Right renal cortex interstitium (tissue), 3 donors: ENCODE results near the gene ARHGAP1. TPM values are rescaled to one million over a fixed set of nuclear protein-coding genes. Genes with fewer than 3 reads are reported as not detected.

Experiments
- DNase-seq, 3 donors: peaks; one replicate each; pipeline ENCODE4 v3.0.0-alpha.2; 2013; ENCODE audit warnings: low read depth in 3 of 3, low spot score in 2 of 3
- polyA plus RNA-seq, 3 donors: library from polyadenylated mRNA; unstranded; fragments of 120-200 nt; gene quantifications; one replicate each; pipeline ENCODE4 v1.2.1, GENCODE V29; 2013; ENCODE audit not compliant: insufficient read length in 3 of 3

The ARHGAP1 gene
- polyA plus RNA-seq, 3 donors = 45.1 to 49.5 (median 46.0) TPM

- DNase-seq = no peak
Measured at GRCh38 chr11:46643986-46644385, 56.4 kb downstream of the ARHGAP1 start.

GRCh38 chr11:46643531-46643930, 56.9 kb downstream of the ARHGAP1 start:
- DNase-seq = no peak

GRCh38 chr11:46642627-46643335, 57.6 kb downstream of the ARHGAP1 start:
- DNase-seq = no peak

GRCh38 chr11:46641639-46642038, 58.8 kb downstream of the ARHGAP1 start:
- DNase-seq = no peak

GRCh38 chr11:46640036-46640788, 60.2 kb downstream of the ARHGAP1 start:
- no peak for DNase-seq

- DNase-seq = no peak
Measured at GRCh38 chr11:46639197-46639839, 61.1 kb downstream of the ARHGAP1 start.

GRCh38 chr11:46637546-46637945, 62.9 kb downstream of the ARHGAP1 start:
- DNase-seq = no peak

- DNase-seq = no peak
Measured at GRCh38 chr11:46635557-46636139, 64.8 kb downstream of the ARHGAP1 start.

- no peak for DNase-seq
Measured at GRCh38 chr11:46633291-46634217, 66.9 kb downstream of the ARHGAP1 start.

GRCh38 chr11:46632502-46632901, 67.9 kb downstream of the ARHGAP1 start:
- no peak for DNase-seq

- no peak for DNase-seq
Measured at GRCh38 chr11:46631676-46632075, 68.7 kb downstream of the ARHGAP1 start.

- no peak for DNase-seq
Measured at GRCh38 chr11:46630237-46630636, 70.2 kb downstream of the ARHGAP1 start.

- no peak for DNase-seq
Measured at GRCh38 chr11:46628961-46629360, 71.5 kb downstream of the ARHGAP1 start.

Other genes starting within 250 kb of the ARHGAP1 start
- 10 to 100 TPM; 25.2 to 26.9 (median 25.3) TPM for gene AMBRA1, start 106.6 kb downstream of the ARHGAP1 start, polyA plus RNA-seq
- 1 to 10 TPM; 4.6 to 5.0 (median 4.8) TPM for gene HARBI1, start 83.4 kb downstream of the ARHGAP1 start, polyA plus RNA-seq
- gene ATG13, start 83.1 kb downstream of the ARHGAP1 start, polyA plus RNA-seq = 10 to 100 TPM; 47.0 to 66.6 (median 65.2) TPM
- gene ZNF408, start 412 bp upstream of the ARHGAP1 start, polyA plus RNA-seq = 1 to 10 TPM; 7.9 to 8.4 (median 8.3) TPM
- under 1 TPM; 0.21 to 0.35 (median 0.25) TPM for gene F2, start 18.6 kb upstream of the ARHGAP1 start, polyA plus RNA-seq
- gene CKAP5, start 145.7 kb upstream of the ARHGAP1 start, polyA plus RNA-seq = 100 to 1,000 TPM in 2 of 3 donors, 10 to 100 TPM in 1; 95.4 to 116 (median 113) TPM
- gene LRP4, start 217.9 kb upstream of the ARHGAP1 start, polyA plus RNA-seq = 10 to 100 TPM; 26.4 to 29.5 (median 28.6) TPM
- 10 to 100 TPM; 56.8 to 58.1 (median 57.1) TPM for gene CSTPP1, start 236.1 kb upstream of the ARHGAP1 start, polyA plus RNA-seq